Esophagus squamous epithelium (tissue), 4 donors: Measurements from ENCODE around the gene COL4A1.

ENCODE experiments used
- POLR2A ChIP-seq, 4 donors: fragments of 450-650 bp; IDR thresholded peaks; one replicate each; pipeline ENCODE4 v1.6.1; 2017; ENCODE audit warnings: antibody characterized with exemption in 4 of 4, mild to moderate bottlenecking in 4 of 4, moderate library complexity in 3 of 4
- TF ChIP-seq, protein P1 (sequence below), 6 experiments: fragments of 450-650 bp in 4 of 6; fragments of 200-600 bp in 2 of 6; sonication (generic) in 2 of 6; IDR thresholded peaks; one replicate each; pipeline ENCODE4 v1.5.1; 2016 to 2019; ENCODE audit warnings: antibody characterized with exemption in 6 of 6, mild to moderate bottlenecking in 4 of 6, moderate library complexity in 4 of 6

DNA sequence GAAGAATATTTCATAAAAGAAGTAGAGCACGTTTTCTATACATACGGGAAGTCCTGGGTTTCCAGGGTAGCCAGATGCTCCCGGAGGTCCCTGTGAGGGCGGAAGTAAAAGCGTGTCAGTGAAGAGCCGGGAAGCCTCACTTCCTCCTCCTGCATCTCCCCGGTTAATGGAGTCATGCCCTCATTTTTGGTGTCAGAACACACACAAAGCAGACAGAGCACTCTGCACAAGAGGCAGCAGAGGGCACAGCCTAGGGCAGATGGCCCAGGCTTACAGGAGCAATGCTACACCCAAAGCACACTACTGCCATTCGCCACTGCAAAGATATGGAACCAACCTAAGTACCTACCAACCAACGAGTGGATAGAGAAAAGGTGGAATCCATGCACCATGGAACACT, 94.4 kb downstream of the COL4A1 start:
- TF ChIP-seq, protein P1, sequence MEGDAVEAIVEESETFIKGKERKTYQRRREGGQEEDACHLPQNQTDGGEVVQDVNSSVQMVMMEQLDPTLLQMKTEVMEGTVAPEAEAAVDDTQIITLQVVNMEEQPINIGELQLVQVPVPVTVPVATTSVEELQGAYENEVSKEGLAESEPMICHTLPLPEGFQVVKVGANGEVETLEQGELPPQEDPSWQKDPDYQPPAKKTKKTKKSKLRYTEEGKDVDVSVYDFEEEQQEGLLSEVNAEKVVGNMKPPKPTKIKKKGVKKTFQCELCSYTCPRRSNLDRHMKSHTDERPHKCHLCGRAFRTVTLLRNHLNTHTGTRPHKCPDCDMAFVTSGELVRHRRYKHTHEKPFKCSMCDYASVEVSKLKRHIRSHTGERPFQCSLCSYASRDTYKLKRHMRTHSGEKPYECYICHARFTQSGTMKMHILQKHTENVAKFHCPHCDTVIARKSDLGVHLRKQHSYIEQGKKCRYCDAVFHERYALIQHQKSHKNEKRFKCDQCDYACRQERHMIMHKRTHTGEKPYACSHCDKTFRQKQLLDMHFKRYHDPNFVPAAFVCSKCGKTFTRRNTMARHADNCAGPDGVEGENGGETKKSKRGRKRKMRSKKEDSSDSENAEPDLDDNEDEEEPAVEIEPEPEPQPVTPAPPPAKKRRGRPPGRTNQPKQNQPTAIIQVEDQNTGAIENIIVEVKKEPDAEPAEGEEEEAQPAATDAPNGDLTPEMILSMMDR (IDR thresholded peaks at IDR 0.05): no peak
- TF ChIP-seq POLR2A (IDR thresholded peaks at IDR 0.05): no peak
